Heart right ventricle (tissue), 16 donors: Measurements from ENCODE around the gene COL6A2. TPM values are rescaled to one million over a fixed set of nuclear protein-coding genes. Genes with fewer than 3 reads are reported as not detected.

Experiments
- ATAC-seq, 8 donors: fragments of 200-7000 bp; cut with Tn5 transposase; one replicate each; pipeline ENCODE4 v1.9.1; 2020; ENCODE audit warnings: mild to moderate bottlenecking in 8 of 8, moderate library complexity in 8 of 8, moderate number of reproducible peaks in 1 of 8
- DNase-seq, 2 donors: peaks; one replicate each; pipeline ENCODE4 v3.0.0-alpha.2; 2020
- H3K27ac ChIP-seq, 10 donors: fragments of 200-600 bp; sonication (generic) in 2 of 10; one replicate each; pipeline versions ENCODE4 v1.5.0 to v1.8.0; 2020 to 2022; ENCODE audit warnings: mild to moderate bottlenecking in 3 of 10
- H3K27me3 ChIP-seq, 7 donors: fragments of 200-600 bp; one replicate each; pipeline ENCODE4 v1.8.0; 2021 to 2022; ENCODE audit warnings: mild to moderate bottlenecking in 2 of 7
- H3K36me3 ChIP-seq, 9 donors: fragments of 200-600 bp; sonication (generic) in 1 of 9; one replicate each; pipeline versions ENCODE4 v1.5.0 to v1.8.0; 2020 to 2022; ENCODE audit warnings: mild to moderate bottlenecking in 2 of 9
- H3K4me1 ChIP-seq, 9 donors: fragments of 200-600 bp; sonication (generic) in 1 of 9; one replicate each; pipeline versions ENCODE4 v1.5.0 to v1.8.0; 2020 to 2022; ENCODE audit warnings: mild to moderate bottlenecking in 4 of 9
- H3K4me3 ChIP-seq, 10 donors: fragments of 200-600 bp; sonication (generic) in 2 of 10; one replicate each; pipeline versions ENCODE4 v1.5.0 to v1.8.0; 2020 to 2022; ENCODE audit warnings: mild to moderate bottlenecking in 7 of 10, moderate library complexity in 2 of 10
- H3K9me3 ChIP-seq, 11 donors: fragments of 200-600 bp in 10 of 11; sonication (generic) in 2 of 11; one replicate each; pipeline versions ENCODE4 v1.5.0 to v1.8.0; 2013 to 2022; ENCODE audit warnings: mild to moderate bottlenecking in 2 of 11, control low read depth in 1 of 11, moderate library complexity in 1 of 11
- CTCF ChIP-seq, 9 donors: fragments of 200-600 bp; sonication (generic) in 2 of 9; IDR thresholded peaks; one replicate each; pipeline versions ENCODE4 v1.5.0 to v1.8.0; 2021 to 2022; ENCODE audit warnings: antibody characterized with exemption in 9 of 9, mild to moderate bottlenecking in 5 of 9, moderate library complexity in 1 of 9
- WGBS, 2 donors: extraction: QIAGEN DNeasy Blood & Tissue Kit; methylation state at CpG; one replicate each; pipeline ENCODE4 v1.1.7; 2013; ENCODE audit warnings: inconsistent platforms in 1 of 2; 5-methylcytosine and 5-hydroxymethylcytosine counted together
- intact Hi-C, 10 donors: fragments of 100-400 bp; cut with DNase I; formaldehyde crosslinking; loops; one replicate each; pipeline versions ENCODE4 v1.11.1 to v1.14.2; 2022
- polyA plus RNA-seq, 2 donors: library from polyadenylated mRNA; stranded (reverse); fragments of 200-250 nt; gene quantifications; one replicate each; pipeline ENCODE4 v1.2.3, GENCODE V29; 2013
- total RNA-seq, 10 donors: library from RNA; stranded (reverse); fragmentation: NEBNext Ultra II Directional in 3 of 10; extraction: Animal tissue kit (Norgen Biotek cat#: 25700) in 3 of 10; gene quantifications; one replicate each; pipeline versions ENCODE4 v1.2.1 to v1.2.4, GENCODE V29; 2021 to 2023
- donor health status: Arrhythmogenic right ventricular cardiomyopathy.
- donor health status: ischemic (EF 13 %, LVEDD 7.1; RV severe dilation, severe dysfunction).
- donor health status: healthy with polysubstance abuse.
- donor health status: DM: no; HTN: yes; CAD: no.
- donor health status: DM: no; HTN: no; CAD: no.
- donor health status: ischemic (EF 25% LVEDD 6.9; RV normal size, moderate dysfunction).
- donor health status: ischemic (EF 25% LVEDD 5.7; RV mildly dilated, moderate dysfunction).
- donor health status: healthy.
- donor health status: DM: yes; HTN: yes; CAD: no.
- donor health status: Ischemic cardiomyopathy.
- donor health status: ischemic (EF 35%, LVEDD 5.7; RV mildly dilated, moderate dysfunction).
- donor health status: nonischemic (EF 11% LVEDD 7.7; RV severe dilation, severe dysfunction).
- donor health status: DM: yes; HTN: yes; CAD: no.
- donor health status: PGD.
- donor health status: ischemic (EF 29% LVEDD 5.4; RV normal size, mild dysfunction).
- donor health status: nonischemic (EF 23%, LVEDD 6.1; RV moderate dilation, normal function).

The COL6A2 gene
- total and polyA plus RNA-seq, 12 donors = 76.6 to 370 (median 162) TPM

- H3K36me3 ChIP-seq = no peaks in the 10 kb centered on the region
- DNase-seq (no peak), ATAC-seq (no peak)
- 90 to 94% methylated on average over 1 of the region's 1 CpG for WGBS, 2 donors
- intact Hi-C loops = no loop called here
- no peak overlapping the region for H3K4me3 ChIP-seq
- H3K27ac ChIP-seq = no peak overlapping the region
- peaks cover 0 to 37% (median 15%) of the 10 kb centered on the region in 11 donors for H3K9me3 ChIP-seq
- H3K27me3 ChIP-seq = peaks cover 0 to 8% (median 0%) of the 10 kb centered on the region in 7 donors
- no peak for TF ChIP-seq CTCF (IDR thresholded peaks at IDR 0.05)
- peaks cover 0 to 12% (median 7%) of the 10 kb centered on the region in 9 donors for H3K4me1 ChIP-seq
Observed at GRCh38 chr21:46087641-46088040, 10.3 kb upstream of the COL6A2 start.

- peaks cover 0 to 37% (median 15%) of the 10 kb centered on the region in 11 donors for H3K9me3 ChIP-seq
- no peaks in the 10 kb centered on the region for H3K36me3 ChIP-seq
- intact Hi-C loops = no loop called here
- ATAC-seq (no peak), DNase-seq (no peak)
- H3K4me1 ChIP-seq = peaks cover 0 to 16% (median 12%) of the 10 kb centered on the region in 9 donors
- TF ChIP-seq CTCF (IDR thresholded peaks at IDR 0.05) = no peak
- H3K27me3 ChIP-seq = peaks cover 0 to 5% (median 0%) of the 10 kb centered on the region in 7 donors
- no peak overlapping the region for H3K4me3 ChIP-seq
- 85 to 94% methylated on average over 2 of the region's 2 CpGs for WGBS, 2 donors
- H3K27ac ChIP-seq = no peak overlapping the region
Observed at GRCh38 chr21:46088189-46088588, 9.7 kb upstream of the COL6A2 start.

- no peak overlapping the region for H3K27ac ChIP-seq
- peaks cover 0 to 16% (median 12%) of the 10 kb centered on the region in 9 donors for H3K4me1 ChIP-seq
- WGBS, 2 donors = 77 to 80% methylated on average over 5 of the region's 5 CpGs
- no peak for TF ChIP-seq CTCF (IDR thresholded peaks at IDR 0.05)
- DNase-seq = no peak
- ATAC-seq = no peak
- no peaks in the 10 kb centered on the region for H3K27me3 ChIP-seq
- H3K4me3 ChIP-seq = no peak overlapping the region
- peaks cover 0 to 37% (median 15%) of the 10 kb centered on the region in 11 donors for H3K9me3 ChIP-seq
- H3K36me3 ChIP-seq = no peaks in the 10 kb centered on the region
- intact Hi-C loops = no loop called here
Observed at GRCh38 chr21:46089285-46089684, 8.6 kb upstream of the COL6A2 start.

GRCh38 chr21:46091118-46091517 lies 6.8 kb upstream of the COL6A2 start:
- Histone ChIP-seq H3K27ac (no peak overlapping the region), H3K4me1 (peaks cover 0 to 24% (median 12%) of the 10 kb centered on the region in 9 donors), H3K36me3 (no peaks in the 10 kb centered on the region), H3K4me3 (no peak overlapping the region), H3K9me3 (peaks cover 0 to 31% (median 14%) of the 10 kb centered on the region in 11 donors), H3K27me3 (no peaks in the 10 kb centered on the region)
- ATAC-seq (no peak), DNase-seq (no peak)
- WGBS, 2 donors = 87 to 88% methylated on average over 4 of the region's 4 CpGs
- intact Hi-C loops = loop anchor here in 3 of 10 donors (5.0 to 10.0 kb wide), 3 partner anchors 46 to 116 kb away; no protein-coding TSS in a partner anchor
- TF ChIP-seq CTCF (IDR thresholded peaks at IDR 0.05) = no peak
